GM21423 (cell line): Measurements from ENCODE around the gene ATP8A2.
"Not testable (repeated sequence)": the region's sequence is repeated elsewhere in the genome, so short reads cannot be mapped to it uniquely, and the experiment has no call there.

ENCODE experiments used
- ATAC-seq: cut with Tn5 transposase; IDR thresholded peaks from one replicate; pipeline ENCODE4 v1.9.1; 2021; ENCODE audit warnings: mild to moderate bottlenecking, moderate library complexity; ENCODE audit not compliant: unreplicated experiment

Gene ATP8A2

GRCh38 chr13:25371875-25372283, at the start of gene ATP8A2:
TSS of gene ATP8A2 (plus strand) at chr13:25371974. CDS start at chr13:25372213, 239 bp downstream.
- ATAC-seq, result no peak

DNA sequence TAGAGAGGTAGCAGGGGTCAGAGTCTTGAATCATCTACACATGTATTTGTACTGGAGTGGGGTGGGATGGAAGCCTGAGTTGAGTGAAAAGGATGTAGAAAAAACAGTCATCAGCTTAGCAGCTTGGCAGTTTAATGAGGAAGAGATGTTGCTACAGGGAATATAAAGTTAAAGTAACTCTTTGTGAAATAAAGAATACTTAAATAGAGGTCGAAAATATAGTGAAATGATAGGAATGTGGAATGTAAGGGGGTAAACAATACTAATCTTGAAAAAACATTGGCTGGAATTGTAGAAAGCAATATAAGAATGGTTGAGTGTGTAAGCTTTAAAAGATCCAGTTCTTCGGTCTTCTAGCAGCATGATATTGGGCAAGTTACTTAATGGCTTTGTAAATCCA, 47.7 kb upstream of the ATP8A2 start:
- no peak for ATAC-seq

DNA sequence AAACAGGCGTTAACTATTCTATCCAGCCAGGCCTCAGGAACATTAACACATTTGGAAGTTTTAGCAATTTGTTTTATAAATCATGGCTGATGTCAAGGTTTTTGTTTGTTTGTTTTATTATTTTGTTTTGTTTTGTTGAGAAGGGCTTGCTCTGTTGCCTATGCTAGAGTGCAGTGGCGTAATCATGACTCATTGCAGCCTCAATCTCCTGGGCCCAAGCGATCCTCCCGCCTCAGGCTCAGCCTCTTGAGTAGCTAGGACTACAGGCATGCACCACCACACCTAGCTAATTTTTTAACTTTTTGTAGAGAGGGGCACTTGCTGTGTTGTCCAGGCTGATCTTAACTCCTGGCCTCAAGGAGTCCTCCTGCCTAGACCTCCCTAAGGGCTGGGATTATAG, 42.1 kb upstream of the ATP8A2 start:
- no peak for ATAC-seq

GRCh38 chr13:25330541-25330940, 41.2 kb upstream of the ATP8A2 start:
- no peak for ATAC-seq

- no peak for ATAC-seq
Observed at GRCh38 chr13:25335856-25336255, 35.9 kb upstream of the ATP8A2 start.

DNA sequence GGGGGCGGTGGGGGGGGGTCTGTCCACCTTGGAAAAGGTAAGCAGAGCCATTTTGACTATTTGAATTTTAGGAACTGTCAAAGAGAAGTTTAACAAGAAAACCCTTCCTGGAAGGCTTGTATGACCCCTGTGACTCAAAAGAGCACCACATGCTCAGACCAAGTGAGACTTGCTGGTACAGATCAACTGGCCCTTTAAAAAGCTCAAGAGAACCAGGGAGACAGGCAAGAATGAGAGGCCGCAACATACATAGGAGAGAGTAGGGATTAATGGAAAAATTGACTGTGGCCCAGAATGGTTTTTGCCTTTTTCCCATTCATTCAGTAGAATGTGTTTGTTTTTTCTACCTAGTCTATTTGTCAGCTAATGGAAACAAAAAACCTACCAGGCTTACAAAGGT, 26.2 kb upstream of the ATP8A2 start:
- no peak for ATAC-seq

DNA sequence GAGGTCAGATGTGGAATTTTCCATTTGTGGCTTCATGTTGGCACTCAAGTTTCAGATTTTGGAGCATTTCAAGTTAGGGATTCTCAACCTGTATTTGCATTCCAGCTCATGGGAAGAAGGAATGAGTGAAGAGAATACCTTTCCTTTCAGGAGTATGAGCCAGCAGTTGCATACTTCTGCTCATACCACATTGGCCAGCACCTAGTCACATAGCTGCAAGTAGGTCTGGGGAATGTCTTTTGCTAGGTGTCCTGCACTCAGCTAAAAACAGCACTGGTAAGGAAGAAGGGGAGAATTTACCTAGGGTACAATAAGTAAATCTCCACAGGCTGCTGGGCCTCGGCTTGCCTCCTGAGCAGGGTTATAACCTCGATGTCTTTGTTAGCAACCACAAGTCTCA, 24.6 kb upstream of the ATP8A2 start:
- ATAC-seq, result no peak

DNA sequence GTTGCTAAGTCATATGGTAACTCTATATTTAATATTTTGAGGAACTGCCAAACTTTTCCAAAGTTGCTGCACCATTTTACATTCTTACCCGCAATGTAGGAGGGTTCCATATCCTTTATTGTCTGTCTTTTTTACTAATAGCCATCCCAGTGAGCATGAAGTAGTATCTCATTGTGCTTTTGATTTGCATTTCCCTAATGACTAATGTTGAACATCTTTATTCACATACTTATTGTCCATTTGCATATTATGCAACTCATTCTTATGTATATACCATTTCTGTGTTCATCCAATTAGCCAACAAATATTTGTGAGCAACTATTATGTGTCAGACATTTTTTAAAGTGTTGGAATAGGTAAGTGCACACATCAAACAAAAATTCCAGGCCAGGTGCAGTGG, 20.4 kb upstream of the ATP8A2 start:
- no peak for ATAC-seq

- no peak for ATAC-seq
Observed at GRCh38 chr13:25352230-25352629, 19.5 kb upstream of the ATP8A2 start.

- no peak for ATAC-seq
Observed at GRCh38 chr13:25352806-25353205, 19.0 kb upstream of the ATP8A2 start.

DNA sequence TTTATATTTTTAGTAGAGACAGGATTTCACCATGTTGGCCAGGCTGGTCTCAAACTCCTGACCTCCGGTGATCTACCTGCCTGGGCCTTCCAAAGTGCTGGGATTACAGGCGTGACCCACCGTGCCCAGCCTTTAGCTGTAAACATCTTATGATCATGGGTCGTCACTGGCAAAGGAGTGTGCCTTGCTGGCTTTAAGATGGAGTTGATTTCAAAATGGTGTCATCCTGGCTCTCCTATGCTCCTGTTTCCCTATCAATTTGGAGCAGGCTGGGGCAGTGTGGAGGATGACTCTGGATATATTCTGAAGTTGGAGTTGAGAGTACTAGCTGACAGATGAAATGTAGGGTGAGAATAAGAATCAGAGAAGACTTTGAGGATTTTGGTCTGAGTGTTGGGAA, 18.4 kb upstream of the ATP8A2 start:
- ATAC-seq, result no peak

GRCh38 chr13:25354377-25354776, 17.4 kb upstream of the ATP8A2 start:
- ATAC-seq, result no peak

- not testable (repeated sequence) for ATAC-seq
Observed at GRCh38 chr13:25360443-25360842, 11.3 kb upstream of the ATP8A2 start.

DNA sequence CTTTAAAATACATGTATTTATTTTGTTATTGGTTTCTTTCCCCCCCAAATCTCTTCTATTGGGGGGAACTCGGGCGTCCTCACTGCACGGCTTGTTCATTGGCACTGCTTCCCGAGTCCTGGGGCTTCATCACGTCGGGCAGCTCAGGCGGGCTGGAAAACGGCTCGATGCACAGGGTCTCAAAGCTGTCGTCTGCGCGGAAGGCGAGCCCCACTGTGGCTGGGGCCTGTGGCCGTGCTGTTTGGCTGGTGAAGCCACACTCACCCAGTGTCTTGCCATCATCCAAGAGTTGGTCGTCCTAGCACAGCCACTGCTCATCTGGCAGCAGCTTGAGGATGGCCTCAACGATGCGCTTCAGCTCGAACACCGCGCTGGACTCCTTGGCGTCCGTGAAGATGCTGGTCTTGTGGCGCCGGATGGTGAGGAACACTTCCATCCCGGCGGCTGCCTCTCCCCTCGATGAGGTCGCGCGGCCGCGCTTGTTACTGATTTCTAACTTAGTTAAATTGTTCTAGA, 6.0 kb upstream of the ATP8A2 start:
- ATAC-seq, result no peak

- ATAC-seq, result no peak
Observed at GRCh38 chr13:25371158-25371874, 458 bp upstream of the ATP8A2 start.

DNA sequence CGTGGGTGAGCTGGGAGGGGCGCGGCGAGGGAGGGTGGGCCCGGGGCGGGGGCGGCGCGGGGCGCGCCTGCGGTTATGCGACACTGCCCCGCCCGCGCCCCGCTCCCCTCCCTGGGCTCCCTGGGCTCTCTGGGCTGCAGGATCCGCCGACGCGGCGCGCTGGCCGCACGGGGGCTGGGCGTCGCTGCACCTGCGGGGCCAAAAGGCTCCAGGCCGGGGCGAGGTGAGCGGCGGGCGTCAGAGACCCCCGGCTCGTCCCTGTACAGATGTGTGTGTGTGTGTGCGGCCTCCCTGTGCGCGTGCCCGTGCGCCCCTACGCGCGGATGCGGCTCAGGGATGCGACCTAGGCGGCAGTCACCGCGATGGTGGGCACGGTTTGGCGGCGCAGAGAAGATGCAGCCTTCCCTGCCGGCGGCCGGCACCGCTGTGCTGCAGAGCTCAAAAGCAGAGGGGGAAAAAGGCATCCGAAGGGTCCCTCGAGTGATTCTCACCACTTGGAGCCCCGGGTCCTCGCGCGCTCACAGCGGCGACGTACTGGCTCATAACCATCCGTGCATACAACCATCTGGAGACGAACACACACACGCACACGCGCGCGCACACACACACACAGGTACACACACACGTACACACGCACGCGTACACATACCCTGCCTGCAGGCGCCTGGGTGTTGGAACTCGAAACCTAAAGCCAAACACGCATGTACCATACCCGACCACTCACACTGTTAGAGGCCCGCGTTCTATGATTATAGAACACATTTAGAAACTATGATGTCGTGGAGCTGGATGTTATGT, 709 bp downstream of the ATP8A2 start:
- no peak for ATAC-seq

DNA sequence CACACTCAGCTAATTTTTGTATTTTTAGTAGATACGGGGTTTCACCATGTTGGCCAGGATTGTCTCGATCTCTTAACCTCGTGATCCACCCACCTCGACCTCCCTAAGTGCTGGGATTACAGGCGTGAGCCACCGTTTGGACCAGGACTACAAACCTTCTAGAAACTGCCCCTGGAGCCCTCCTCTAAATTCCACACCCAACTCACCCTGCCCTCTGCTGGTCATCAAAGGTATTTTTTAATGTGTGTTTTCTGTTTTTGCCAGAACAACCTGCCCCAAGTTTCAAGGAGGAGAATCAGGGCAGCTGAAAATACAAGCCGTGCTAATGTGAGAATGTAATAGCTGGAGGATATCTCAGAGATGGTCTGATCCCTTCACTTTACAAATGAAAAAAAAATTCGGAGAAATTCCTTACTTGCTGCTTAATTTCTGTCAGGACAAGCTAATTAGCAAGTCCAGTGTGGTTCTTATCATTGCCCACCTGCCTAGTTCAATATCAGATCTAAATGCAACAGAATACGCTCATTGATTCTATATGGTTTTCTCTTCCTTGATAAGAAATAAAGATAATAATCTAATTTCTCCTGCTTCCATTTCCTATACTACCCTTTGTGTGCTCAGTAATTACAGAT, 4.1 kb downstream of the ATP8A2 start:
- ATAC-seq, result no peak

DNA sequence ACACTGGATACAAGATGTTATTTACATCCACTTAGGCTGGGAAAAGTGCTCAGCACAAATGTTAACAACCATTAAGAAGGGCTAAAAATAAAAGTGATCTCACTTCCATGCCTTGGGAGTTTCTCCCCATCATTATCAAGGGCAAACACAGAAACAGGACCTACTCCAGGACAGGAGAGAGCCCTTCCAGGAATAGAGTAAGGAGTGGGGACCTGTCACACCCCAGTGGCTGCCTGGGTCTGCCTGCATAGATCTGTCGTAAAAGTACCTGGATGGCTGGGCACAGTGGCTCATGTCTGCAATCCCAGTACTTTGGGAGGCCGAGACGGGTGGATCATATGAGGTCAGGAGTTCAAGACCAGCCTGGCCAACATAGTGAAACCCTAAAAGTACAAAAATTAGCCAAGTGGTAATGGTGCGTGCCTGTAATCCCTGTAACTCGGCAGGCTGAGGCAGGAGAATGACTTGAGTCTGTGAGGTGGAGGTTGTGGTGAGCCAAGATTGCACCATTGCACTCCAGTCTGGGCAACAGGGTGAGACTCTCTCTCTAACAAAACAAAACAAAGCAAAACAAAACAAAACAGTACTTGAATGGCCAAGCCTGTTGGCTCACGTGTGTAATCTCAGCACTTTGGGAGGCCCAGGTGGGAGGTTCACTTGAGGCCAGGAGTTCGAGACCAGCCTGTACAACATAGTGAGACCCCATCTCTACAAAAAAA, 5.6 kb downstream of the ATP8A2 start:
- no peak for ATAC-seq

- no peak for ATAC-seq
Observed at GRCh38 chr13:25378528-25378927, 6.8 kb downstream of the ATP8A2 start.

- ATAC-seq, result no peak
Observed at GRCh38 chr13:25379011-25379410, 7.2 kb downstream of the ATP8A2 start.

- ATAC-seq, result no peak
Observed at GRCh38 chr13:25380082-25380481, 8.3 kb downstream of the ATP8A2 start.
